Caco-2 (cell line): Measurements from ENCODE around the gene OLA1. TPM values are rescaled to one million over a fixed set of nuclear protein-coding genes. Genes with fewer than 3 reads are reported as not detected.

Experiments used
- BruUV-seq: library from RNA; stranded (reverse); fragments of 400-500 nt; replicated peaks from 2 replicates; lab custom pipeline; 2021; lab: Mats Ljungman, UMichigan
- CTCF ChIA-PET: fragments of 300-600 bp; sonication (Branson Sonifier 250); formaldehyde crosslinking; loops from one replicate; lab custom pipeline; 2022; ENCODE audit warnings: antibody characterized with exemption; lab: Charles Lee
- POLR2A ChIA-PET: fragments of 300-600 bp; sonication (Branson Sonifier 250); formaldehyde crosslinking; loops from one replicate; lab custom pipeline; 2022; ENCODE audit warnings: antibody characterized with exemption; lab: Charles Lee
- DNase-seq, 2 experiments: peaks; one replicate each; pipeline versions ENCODE4 v3.0.0 to v3.0.0-alpha.2; 2020 to 2022
- H3K27me3 ChIP-seq: replicated peaks from 2 replicates; pipeline ENCODE4 v1.6.0; 2011; ENCODE audit warnings: low read length; ENCODE audit not compliant: control insufficient read depth, insufficient read depth
- H3K36me3 ChIP-seq: 2 replicates; pipeline ENCODE4 v1.5.1; 2011; ENCODE audit warnings: low read length; ENCODE audit not compliant: control insufficient read depth, insufficient read depth
- H3K4me1 ChIP-seq: fragments of 250-450 bp; sonication (Bioruptor Pico); 2 replicates; pipeline ENCODE4 v1.5.1; 2020; ENCODE audit warnings: mild to moderate bottlenecking
- H3K4me3 ChIP-seq: 2 replicates; pipeline ENCODE4 v1.5.1; 2011; ENCODE audit warnings: low read depth, mild to moderate bottlenecking, control low read depth, low read length
- H3K9me3 ChIP-seq: fragments of 250-450 bp; sonication (Bioruptor Pico); 2 replicates; pipeline ENCODE4 v1.5.1; 2020; ENCODE audit warnings: mild to moderate bottlenecking, moderate library complexity
- H3K27ac Mint-ChIP-seq: one replicate; pipeline ENCODE4 v1.8.0; 2022; ENCODE audit warnings: mixed read lengths; ENCODE audit not compliant: unreplicated experiment
- H3K27me3 Mint-ChIP-seq: one replicate; pipeline ENCODE4 v1.8.0; 2022; ENCODE audit warnings: mixed read lengths; ENCODE audit not compliant: insufficient read depth, unreplicated experiment
- H3K36me3 Mint-ChIP-seq: one replicate; pipeline ENCODE4 v1.8.0; 2022; ENCODE audit warnings: mild to moderate bottlenecking, mixed read lengths; ENCODE audit not compliant: insufficient read depth, unreplicated experiment
- H3K4me1 Mint-ChIP-seq: one replicate; pipeline ENCODE4 v1.8.0; 2022; ENCODE audit warnings: low read depth, mixed read lengths; ENCODE audit not compliant: unreplicated experiment
- H3K4me3 Mint-ChIP-seq: one replicate; pipeline ENCODE4 v1.8.0; 2022; ENCODE audit warnings: mild to moderate bottlenecking, moderate library complexity, mixed read lengths; ENCODE audit not compliant: unreplicated experiment
- H3K9me3 Mint-ChIP-seq: one replicate; pipeline ENCODE4 v1.8.0; 2022; ENCODE audit warnings: mixed read lengths; ENCODE audit not compliant: unreplicated experiment
- intact Hi-C: fragments of 100-400 bp; cut with micrococcal nuclease; formaldehyde crosslinking; loops from one replicate; pipeline ENCODE4 v1.10.0; 2022; ENCODE audit not compliant: unreplicated experiment
- total RNA-seq: library from RNA; stranded (reverse); gene quantifications from 2 replicates; pipeline ENCODE4 v1.2.3, GENCODE V29; 2022
- TF ChIP-seq, protein P1 (sequence below), 2 experiments: fragments of 200-600 bp in 1 of 2; IDR thresholded peaks; 1 replicate in 1 of 2; 2 replicates in 1 of 2; pipeline versions ENCODE4 v1.5.1 to v1.8.0; 2011 to 2022; ENCODE audit warnings: antibody characterized with exemption in 1 of 2, control low read depth in 1 of 2, inconsistent platforms in 1 of 2, low read depth in 1 of 2, low read length in 1 of 2, mild to moderate bottlenecking in 1 of 2, moderate library complexity in 1 of 2; ENCODE audit not compliant: insufficient read depth in 1 of 2, severe bottlenecking in 1 of 2, unreplicated experiment in 1 of 2

Gene OLA1
- total RNA-seq, 1 experiment from 2014 or later, result 177 TPM

DNA sequence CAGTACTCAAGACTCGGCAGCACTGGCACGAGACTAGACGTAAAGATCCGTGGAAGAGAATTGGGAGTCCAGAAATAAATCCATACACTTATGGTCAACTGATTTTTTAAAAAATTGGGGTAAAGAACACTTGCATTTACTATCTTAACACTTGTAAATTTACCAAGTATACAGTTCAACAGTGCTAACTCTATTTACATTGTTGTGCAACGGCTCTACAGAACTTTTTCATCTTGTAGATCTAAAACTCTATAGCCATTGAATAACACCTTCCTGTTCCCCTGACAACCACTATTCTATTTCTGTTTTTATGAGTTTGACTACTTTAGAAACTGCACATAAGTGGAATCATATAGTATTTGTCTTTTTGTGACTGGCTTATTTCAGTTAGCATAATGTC lies 153.8 kb downstream of the OLA1 start:
- POLR2A ChIA-PET, result no interaction called here
- DNase-seq, result no peak
- Histone ChIP-seq H3K4me3 (no peak overlapping the region), H3K4me1 (no peaks in the 10 kb centered on the region), H3K36me3 (no peaks in the 10 kb centered on the region), H3K9me3 (no peaks in the 10 kb centered on the region), H3K27me3 (no peaks in the 10 kb centered on the region)
- CTCF ChIA-PET, result no interaction called here
- Mint-ChIP-seq H3K27me3 (no peaks in the 10 kb centered on the region), H3K36me3 (peaks cover 13% of the 10 kb centered on the region), H3K4me3 (no peak overlapping the region), H3K9me3 (no peaks in the 10 kb centered on the region), H3K27ac (no peak overlapping the region), H3K4me1 (no peaks in the 10 kb centered on the region)
- intact Hi-C loops, result no loop called here
- no TSS peak for BruUV-seq
- TF ChIP-seq, protein P1, sequence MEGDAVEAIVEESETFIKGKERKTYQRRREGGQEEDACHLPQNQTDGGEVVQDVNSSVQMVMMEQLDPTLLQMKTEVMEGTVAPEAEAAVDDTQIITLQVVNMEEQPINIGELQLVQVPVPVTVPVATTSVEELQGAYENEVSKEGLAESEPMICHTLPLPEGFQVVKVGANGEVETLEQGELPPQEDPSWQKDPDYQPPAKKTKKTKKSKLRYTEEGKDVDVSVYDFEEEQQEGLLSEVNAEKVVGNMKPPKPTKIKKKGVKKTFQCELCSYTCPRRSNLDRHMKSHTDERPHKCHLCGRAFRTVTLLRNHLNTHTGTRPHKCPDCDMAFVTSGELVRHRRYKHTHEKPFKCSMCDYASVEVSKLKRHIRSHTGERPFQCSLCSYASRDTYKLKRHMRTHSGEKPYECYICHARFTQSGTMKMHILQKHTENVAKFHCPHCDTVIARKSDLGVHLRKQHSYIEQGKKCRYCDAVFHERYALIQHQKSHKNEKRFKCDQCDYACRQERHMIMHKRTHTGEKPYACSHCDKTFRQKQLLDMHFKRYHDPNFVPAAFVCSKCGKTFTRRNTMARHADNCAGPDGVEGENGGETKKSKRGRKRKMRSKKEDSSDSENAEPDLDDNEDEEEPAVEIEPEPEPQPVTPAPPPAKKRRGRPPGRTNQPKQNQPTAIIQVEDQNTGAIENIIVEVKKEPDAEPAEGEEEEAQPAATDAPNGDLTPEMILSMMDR (IDR thresholded peaks at IDR 0.05; ENCODE audit: insufficient read depth in 1 of 2, low read depth in 1 of 2, low read length in 1 of 2, severe bottlenecking in 1 of 2, unreplicated experiment in 1 of 2), result no peak

DNA sequence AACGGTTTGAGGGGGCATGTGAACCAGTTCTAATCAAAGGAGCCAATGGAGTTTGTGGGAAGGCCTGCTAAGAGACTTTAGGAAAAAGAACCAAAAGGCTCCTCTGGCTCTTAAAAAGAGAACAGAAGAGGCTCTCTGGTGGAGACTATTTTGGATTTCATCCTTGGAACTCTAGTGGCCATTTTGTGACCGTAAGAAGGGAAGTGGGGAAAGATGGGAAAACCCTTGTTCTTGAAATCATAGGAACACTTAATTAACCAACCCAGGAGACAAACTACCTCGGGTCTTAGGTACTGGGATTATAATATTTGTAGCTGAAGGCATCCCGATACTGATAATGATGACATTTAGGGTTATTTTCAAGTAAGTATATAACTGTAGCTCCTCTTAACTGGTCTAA lies 157.9 kb downstream of the OLA1 start:
- ChIA-PET POLR2A (no interaction called here), CTCF (no interaction called here)
- TF ChIP-seq, protein P1 (IDR thresholded peaks at IDR 0.05; ENCODE audit: insufficient read depth in 1 of 2, low read depth in 1 of 2, low read length in 1 of 2, severe bottlenecking in 1 of 2, unreplicated experiment in 1 of 2), result no peak
- Mint-ChIP-seq H3K36me3 (peaks cover 21% of the 10 kb centered on the region), H3K4me3 (no peak overlapping the region), H3K27ac (no peak overlapping the region), H3K9me3 (no peaks in the 10 kb centered on the region), H3K27me3 (no peaks in the 10 kb centered on the region), H3K4me1 (peaks cover 7% of the 10 kb centered on the region)
- H3K9me3 ChIP-seq, result no peaks in the 10 kb centered on the region
- no peaks in the 10 kb centered on the region for H3K4me1 ChIP-seq
- no peak for DNase-seq
- no TSS peak for BruUV-seq
- no peaks in the 10 kb centered on the region for H3K27me3 ChIP-seq
- intact Hi-C loops, result no loop called here
- H3K36me3 ChIP-seq, result no peaks in the 10 kb centered on the region; the same call in 1 of the 2 replicates
- no peak overlapping the region for H3K4me3 ChIP-seq

DNA sequence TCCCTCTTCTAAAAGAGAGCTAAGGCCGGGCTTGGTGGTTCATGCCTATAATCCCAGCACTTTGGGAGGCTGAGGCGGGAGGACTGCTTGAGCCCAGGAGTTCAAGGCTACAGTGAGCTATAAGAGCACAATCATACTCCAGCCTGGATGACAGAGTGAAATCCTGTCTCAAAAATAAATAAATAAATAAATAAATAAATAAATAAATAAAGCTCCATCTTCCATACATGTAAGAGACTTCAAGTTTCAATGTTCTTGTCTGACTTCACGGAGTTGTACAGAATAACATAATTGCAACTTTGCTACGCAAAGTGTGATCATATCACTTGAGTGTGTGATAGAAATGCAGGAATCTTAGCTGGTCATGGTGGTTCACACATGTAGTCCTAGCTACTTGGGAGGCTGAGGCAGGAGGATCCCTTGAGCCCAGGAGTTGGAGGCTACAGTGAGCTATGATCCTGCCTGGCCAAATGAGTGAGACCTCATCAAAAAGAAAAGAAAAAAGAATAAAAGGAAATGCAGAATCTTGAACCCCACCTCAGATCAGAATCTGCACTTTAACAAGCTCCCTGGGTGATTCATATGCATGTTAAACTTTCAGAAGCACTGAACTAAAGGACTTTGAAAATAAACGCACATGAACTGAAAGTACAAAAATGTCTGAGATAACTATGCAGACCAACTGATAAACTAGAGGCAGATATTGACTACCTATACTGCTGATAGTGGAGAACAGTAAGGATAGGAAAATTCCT lies 159.4 kb downstream of the OLA1 start:
- TF ChIP-seq, protein P1 (IDR thresholded peaks at IDR 0.05; ENCODE audit: insufficient read depth in 1 of 2, low read depth in 1 of 2, low read length in 1 of 2, severe bottlenecking in 1 of 2, unreplicated experiment in 1 of 2), result no peak

More for the DNA sequence above, 159.4 kb downstream of the OLA1 start:
- Histone ChIP-seq H3K36me3 (no peaks in the 10 kb centered on the region; the same call in 1 of the 2 replicates), H3K27me3 (no peaks in the 10 kb centered on the region), H3K4me3 (no peak overlapping the region), H3K4me1 (peaks cover 8% of the 10 kb centered on the region), H3K9me3 (no peaks in the 10 kb centered on the region)
- Mint-ChIP-seq H3K4me3 (no peak overlapping the region), H3K9me3 (no peaks in the 10 kb centered on the region), H3K4me1 (peaks cover 11% of the 10 kb centered on the region), H3K27ac (no peak overlapping the region), H3K27me3 (no peaks in the 10 kb centered on the region), H3K36me3 (peaks cover 21% of the 10 kb centered on the region)
- intact Hi-C loops, result no loop called here
- DNase-seq, result no peak
- no TSS peak for BruUV-seq
- ChIA-PET POLR2A (no interaction called here), CTCF (interaction anchor here (0.6 kb wide), 1 partner anchor 50 kb away, joined by 3 read pairs; no protein-coding TSS in a partner anchor)
